Right lobe of liver (tissue), 6 donors: Measurements from ENCODE around the gene PRB2. TPM values are rescaled to one million over a fixed set of nuclear protein-coding genes. Genes with fewer than 3 reads are reported as not detected.
A peak's percentile ranks its signal among the peaks of the same experiment; 100 is the strongest.

Experiments used
- ATAC-seq, 4 donors: fragments of 200-7000 bp; cut with Tn5 transposase; one replicate each; pipeline ENCODE4 v1.9.1; 2020; ENCODE audit warnings: mild to moderate bottlenecking in 4 of 4, moderate library complexity in 4 of 4
- DNase-seq, 3 donors: peaks; one replicate each; pipeline ENCODE4 v3.0.0-alpha.2; 2020
- H3K27ac ChIP-seq, 3 donors: fragments of 200-600 bp; one replicate each; pipeline ENCODE4 v1.8.0; 2022
- H3K27me3 ChIP-seq, 2 donors: fragments of 200-600 bp; one replicate each; pipeline ENCODE4 v1.8.0; 2022
- H3K36me3 ChIP-seq, 4 donors: fragments of 200-600 bp; sonication (generic) in 1 of 4; one replicate each; pipeline versions ENCODE4 v1.5.1 to v1.8.0; 2017 to 2022; ENCODE audit warnings: control low read depth in 1 of 4
- H3K4me1 ChIP-seq, 4 donors: fragments of 200-600 bp; sonication (generic) in 1 of 4; one replicate each; pipeline versions ENCODE4 v1.5.1 to v1.8.0; 2017 to 2022; ENCODE audit warnings: control low read depth in 1 of 4
- H3K4me3 ChIP-seq, 3 donors: fragments of 200-600 bp; one replicate each; pipeline ENCODE4 v1.8.0; 2022
- H3K9me3 ChIP-seq, 4 donors: fragments of 200-600 bp; sonication (generic) in 1 of 4; one replicate each; pipeline versions ENCODE4 v1.5.1 to v1.8.0; 2017 to 2022; ENCODE audit warnings: control low read depth in 1 of 4
- POLR2A ChIP-seq: fragments of 450-650 bp; IDR thresholded peaks from one replicate; pipeline ENCODE4 v1.6.1; 2017; ENCODE audit warnings: antibody characterized with exemption, mild to moderate bottlenecking
- WGBS: methylation state at CpG from one replicate; pipeline ENCODE4 v1.1.6; 2018; ENCODE audit warnings: low coverage, low lambda C conversion rate; ENCODE audit not compliant: insufficient coverage; ENCODE audit errors: missing lambda C conversion rate; 5-methylcytosine and 5-hydroxymethylcytosine counted together
- intact Hi-C, 2 donors: fragments of 100-400 bp; cut with DNase I; formaldehyde crosslinking; loops; one replicate each; pipeline versions ENCODE4 v1.11.2 to v1.14.1; 2022
- total RNA-seq, 6 experiments: library from RNA; depleted of rRNA in 2 of 6; stranded (reverse); fragments of >200 nt in 2 of 6; fragmentation: NEBNext Ultra II Directional in 3 of 6; extraction: Animal tissue kit (Norgen Biotek cat#: 25700) in 3 of 6; gene quantifications; one replicate each; pipeline versions ENCODE4 v1.1.0 to v1.2.4, GENCODE V29; 2016 to 2023
- TF ChIP-seq, protein P1 (sequence below), 4 donors: fragments of 200-600 bp in 3 of 4; fragments of 450-650 bp in 1 of 4; IDR thresholded peaks; one replicate each; pipeline versions ENCODE4 v1.5.1 to v1.8.0; 2016 to 2022; ENCODE audit warnings: antibody characterized with exemption in 4 of 4, mild to moderate bottlenecking in 2 of 4
- donor health status: DM: no; HTN: yes; CAD: no.
- donor health status: DM: no; HTN: no; CAD: no.
- donor health status: DM: no; HTN: no; CAD: no.
- donor health status: DM: no; HTN: yes; CAD: no.
- donor health status: DM: no; HTN: yes; CAD: no.

Gene PRB2
- total RNA-seq, 6 experiments from 2014 or later = not detected

DNA sequence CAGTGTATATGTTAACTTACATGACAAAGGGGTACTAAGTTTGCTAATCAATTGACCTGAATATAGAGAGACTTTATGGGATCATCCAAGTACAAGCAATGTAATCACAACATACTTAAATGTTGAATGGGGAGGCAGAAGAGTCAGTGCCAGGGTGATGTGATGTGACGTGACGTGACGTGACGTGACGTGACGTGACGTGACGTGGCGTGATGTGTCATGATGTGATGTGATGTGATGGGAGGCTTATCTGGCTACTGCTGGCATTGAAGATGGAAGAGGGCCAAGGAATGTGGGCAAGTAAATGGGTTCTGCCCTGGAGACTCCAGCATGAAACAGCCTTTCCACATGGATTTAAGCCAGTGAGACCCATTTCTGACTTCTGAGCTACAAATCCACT, 46.9 kb downstream of the PRB2 start:
- Histone ChIP-seq H3K27me3 (no peaks in the 10 kb centered on the region), H3K4me3 (no peak overlapping the region), H3K36me3 (no peaks in the 10 kb centered on the region), H3K9me3 (no peaks in the 10 kb centered on the region), H3K4me1 (no peaks in the 10 kb centered on the region), H3K27ac (no peak overlapping the region)
- no peak for TF ChIP-seq POLR2A
- TF ChIP-seq, protein P1, sequence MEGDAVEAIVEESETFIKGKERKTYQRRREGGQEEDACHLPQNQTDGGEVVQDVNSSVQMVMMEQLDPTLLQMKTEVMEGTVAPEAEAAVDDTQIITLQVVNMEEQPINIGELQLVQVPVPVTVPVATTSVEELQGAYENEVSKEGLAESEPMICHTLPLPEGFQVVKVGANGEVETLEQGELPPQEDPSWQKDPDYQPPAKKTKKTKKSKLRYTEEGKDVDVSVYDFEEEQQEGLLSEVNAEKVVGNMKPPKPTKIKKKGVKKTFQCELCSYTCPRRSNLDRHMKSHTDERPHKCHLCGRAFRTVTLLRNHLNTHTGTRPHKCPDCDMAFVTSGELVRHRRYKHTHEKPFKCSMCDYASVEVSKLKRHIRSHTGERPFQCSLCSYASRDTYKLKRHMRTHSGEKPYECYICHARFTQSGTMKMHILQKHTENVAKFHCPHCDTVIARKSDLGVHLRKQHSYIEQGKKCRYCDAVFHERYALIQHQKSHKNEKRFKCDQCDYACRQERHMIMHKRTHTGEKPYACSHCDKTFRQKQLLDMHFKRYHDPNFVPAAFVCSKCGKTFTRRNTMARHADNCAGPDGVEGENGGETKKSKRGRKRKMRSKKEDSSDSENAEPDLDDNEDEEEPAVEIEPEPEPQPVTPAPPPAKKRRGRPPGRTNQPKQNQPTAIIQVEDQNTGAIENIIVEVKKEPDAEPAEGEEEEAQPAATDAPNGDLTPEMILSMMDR (IDR thresholded peaks at IDR 0.05) = no peak
- no peak for ATAC-seq
- DNase-seq = no peak
- intact Hi-C loops = no loop called here
- WGBS = 83% methylated on average over 9 of the region's 9 CpGs

DNA sequence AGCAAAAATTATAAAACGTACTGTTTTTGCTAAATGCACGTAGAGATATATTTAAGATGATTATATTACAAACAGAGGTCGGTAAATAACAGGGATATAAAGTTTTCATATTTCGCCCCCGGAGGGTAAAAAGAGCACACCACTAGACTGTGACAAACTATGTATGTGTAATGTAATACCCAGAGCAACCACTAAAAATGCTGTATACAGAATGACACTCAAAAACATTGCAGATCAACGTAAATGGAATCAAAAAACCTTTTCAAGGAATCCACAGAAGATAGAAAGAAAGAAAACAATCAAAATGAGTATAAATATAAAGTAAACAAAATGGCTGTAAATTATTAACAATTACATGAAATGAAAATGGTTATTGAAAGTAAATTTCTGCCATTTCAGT, 47.6 kb downstream of the PRB2 start:
- Histone ChIP-seq H3K9me3 (no peaks in the 10 kb centered on the region), H3K36me3 (no peaks in the 10 kb centered on the region), H3K27ac (no peak overlapping the region), H3K27me3 (no peaks in the 10 kb centered on the region), H3K4me3 (no peak overlapping the region), H3K4me1 (no peaks in the 10 kb centered on the region)
- WGBS = 80% methylated on average over 6 of the region's 6 CpGs
- DNase-seq = no peak
- ATAC-seq = no peak
- TF ChIP-seq, protein P1 (IDR thresholded peaks at IDR 0.05) = peak in 1 of 4 donors; percentile 3
- no peak for TF ChIP-seq POLR2A
- intact Hi-C loops = no loop called here

DNA sequence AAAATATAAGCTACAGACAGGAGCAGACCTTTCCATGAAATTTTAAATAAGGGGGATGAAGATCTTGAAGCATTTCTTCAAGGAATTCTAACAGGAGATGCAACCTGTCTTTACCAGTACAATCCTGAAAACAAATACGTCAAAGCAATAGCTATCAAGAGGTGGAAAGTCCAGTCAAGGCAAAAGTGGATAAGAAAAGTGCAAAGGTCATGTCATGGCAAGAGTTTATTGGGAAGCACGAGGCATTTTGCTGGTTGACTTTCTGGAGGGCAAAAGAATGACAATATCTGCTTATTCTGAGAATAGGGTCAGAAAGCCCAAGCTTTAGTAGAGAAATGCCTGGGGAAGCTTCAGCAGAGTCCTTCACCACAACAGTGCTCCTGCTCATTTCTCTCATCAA, 50.9 kb downstream of the PRB2 start:
- H3K4me3 ChIP-seq = no peak overlapping the region
- TF ChIP-seq, protein P1 (IDR thresholded peaks at IDR 0.05) = no peak
- TF ChIP-seq POLR2A = no peak
- no peaks in the 10 kb centered on the region for H3K4me1 ChIP-seq
- DNase-seq (no peak), ATAC-seq (no peak)
- H3K27ac ChIP-seq = no peak overlapping the region
- H3K27me3 ChIP-seq = no peaks in the 10 kb centered on the region
- WGBS = 27% methylated on average over 2 of the region's 2 CpGs
- no peaks in the 10 kb centered on the region for H3K36me3 ChIP-seq
- no peaks in the 10 kb centered on the region for H3K9me3 ChIP-seq
- intact Hi-C loops = no loop called here

Other genes with a start within 250 kb of the PRB2 start
- gene SMIM10L1, start 224.4 kb downstream of the PRB2 start, total RNA-seq = 1 to 10 TPM; 5.4 to 9.4 (median 6.3) TPM
- not detected for gene TAS2R42, start 208.6 kb downstream of the PRB2 start, total RNA-seq
- not detected for gene PRB3, start 125.9 kb downstream of the PRB2 start, total RNA-seq
- gene PRB4, start 85.1 kb downstream of the PRB2 start, total RNA-seq = not detected